MM.1S (cell line): ENCODE measurements around the gene CNP.

ENCODE experiments used
- EZH2 ChIP-seq: fragments of 300-600 bp; sonication (generic); optimal IDR thresholded peaks from 2 replicates; pipeline ENCODE3; 2017; ENCODE audit warnings: low read depth, mild to moderate bottlenecking, antibody characterized with exemption, low read length, mixed read lengths
- TF ChIP-seq, protein P1 (sequence below): fragments of 300-600 bp; sonication (generic); IDR thresholded peaks from 2 replicates; pipeline ENCODE4 v1.5.1; 2016; ENCODE audit warnings: antibody characterized with exemption, low read length, mixed read lengths

DNA sequence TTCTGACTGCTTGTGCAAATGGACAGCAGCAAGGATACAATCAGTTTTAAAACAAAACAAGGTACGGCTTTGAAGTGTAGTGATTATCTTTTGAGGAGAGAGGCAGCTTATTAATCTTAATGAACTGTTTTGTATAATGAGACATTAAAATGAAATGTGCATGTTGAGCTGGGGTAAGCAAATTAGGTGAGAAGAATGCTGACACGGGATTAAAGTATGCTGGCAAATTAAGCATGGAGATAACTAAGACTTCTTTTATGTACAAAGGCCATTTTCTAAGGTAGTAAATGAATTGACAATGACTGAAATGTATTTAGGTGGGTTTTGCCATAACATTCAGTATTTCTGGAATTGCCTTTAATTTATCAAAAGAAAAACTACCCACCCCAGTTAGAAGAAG, 31.9 kb downstream of the CNP start:
- TF ChIP-seq, protein P1, sequence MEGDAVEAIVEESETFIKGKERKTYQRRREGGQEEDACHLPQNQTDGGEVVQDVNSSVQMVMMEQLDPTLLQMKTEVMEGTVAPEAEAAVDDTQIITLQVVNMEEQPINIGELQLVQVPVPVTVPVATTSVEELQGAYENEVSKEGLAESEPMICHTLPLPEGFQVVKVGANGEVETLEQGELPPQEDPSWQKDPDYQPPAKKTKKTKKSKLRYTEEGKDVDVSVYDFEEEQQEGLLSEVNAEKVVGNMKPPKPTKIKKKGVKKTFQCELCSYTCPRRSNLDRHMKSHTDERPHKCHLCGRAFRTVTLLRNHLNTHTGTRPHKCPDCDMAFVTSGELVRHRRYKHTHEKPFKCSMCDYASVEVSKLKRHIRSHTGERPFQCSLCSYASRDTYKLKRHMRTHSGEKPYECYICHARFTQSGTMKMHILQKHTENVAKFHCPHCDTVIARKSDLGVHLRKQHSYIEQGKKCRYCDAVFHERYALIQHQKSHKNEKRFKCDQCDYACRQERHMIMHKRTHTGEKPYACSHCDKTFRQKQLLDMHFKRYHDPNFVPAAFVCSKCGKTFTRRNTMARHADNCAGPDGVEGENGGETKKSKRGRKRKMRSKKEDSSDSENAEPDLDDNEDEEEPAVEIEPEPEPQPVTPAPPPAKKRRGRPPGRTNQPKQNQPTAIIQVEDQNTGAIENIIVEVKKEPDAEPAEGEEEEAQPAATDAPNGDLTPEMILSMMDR: no peak
- no peak for TF ChIP-seq EZH2
